ENCODE measurements around the gene NARS2. TPM values are rescaled to one million over a fixed set of nuclear protein-coding genes. Genes with fewer than 3 reads are reported as not detected.

The NARS2 gene
- total and polyA plus RNA-seq, 10 of the 15 experiments (the other 5 are each of a cell fraction or from before 2014, with no cell fraction given), result 22.2 to 45.3 (median 36.3) TPM

GRCh38 chr11:78587446-78587845 is 12.8 kb upstream of the NARS2 start (continued):
- TF ChIP-seq NR2C2 (IDR thresholded peaks at IDR 0.05; ENCODE audit: borderline replicate concordance, control insufficient read depth, insufficient read length, low read depth), result no peak
- no peak for TF ChIP-seq GATAD2B (conservative IDR thresholded peaks at IDR 0.05; ENCODE audit: low read depth)

DNA sequence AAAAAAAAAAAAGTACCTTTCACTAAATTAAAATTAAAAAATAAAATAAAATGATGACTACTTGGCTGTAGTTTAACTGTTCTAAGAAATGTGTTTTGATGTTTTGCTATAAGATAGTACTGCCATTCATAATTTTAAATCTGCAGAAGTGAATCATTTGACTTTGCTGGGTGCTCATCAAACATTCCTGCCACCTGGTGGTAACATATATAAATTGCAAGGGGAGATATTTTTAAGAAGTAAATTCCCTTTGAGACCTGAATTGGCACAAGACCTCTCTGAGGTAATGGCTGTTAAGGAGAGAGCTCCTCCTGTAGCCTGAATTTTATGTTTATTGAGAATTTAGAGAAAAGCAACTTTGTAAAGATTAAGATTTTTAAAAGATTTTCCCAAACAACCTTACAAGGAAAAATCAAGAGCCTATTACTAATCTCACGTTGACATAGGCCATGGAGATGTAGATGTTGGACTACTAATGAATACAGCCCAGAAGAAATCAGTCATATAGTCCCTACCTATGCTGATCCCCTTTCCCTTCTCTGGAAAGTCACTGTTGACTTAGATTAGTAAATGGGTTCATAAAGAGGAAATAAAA is 11.9 kb upstream of the NARS2 start:
- no TSS peak for BruUV-seq (replicated peaks)
- intact Hi-C loops (cut with micrococcal nuclease; ENCODE audit: unreplicated experiment), result no loop called here
- in situ Hi-C loops (cut with MboI), result no loop called here
- Histone ChIP-seq H3K79me2 (ENCODE audit: control insufficient read depth, insufficient read depth, low read length) (no peaks in the 10 kb centered on the region), H3K27ac (ENCODE audit: control insufficient read depth, insufficient read depth) (no peak overlapping the region), H3K4me2 (ENCODE audit: control insufficient read depth, insufficient read depth) (no peak overlapping the region), H3K4me3 (no peak overlapping the region), H3K36me3 (ENCODE audit: control insufficient read depth in 2 of 2, insufficient read depth in 2 of 2, low read length in 1 of 2) (no peaks in the 10 kb centered on the region), H4K20me1 (ENCODE audit: control insufficient read depth, insufficient read depth) (no peaks in the 10 kb centered on the region), H3K9me3 (replicated peaks; ENCODE audit: control insufficient read depth, insufficient read depth, low read length) (peaks cover 3% of the 10 kb centered on the region; the same call in 2 of the 3 replicates), H2AFZ (ENCODE audit: control insufficient read depth, low read depth, low read length) (no peak overlapping the region), H3K27me3 (replicated peaks in 1 of 2; ENCODE audit: control insufficient read depth in 2 of 2, insufficient read depth in 2 of 2, low read length in 1 of 2) (no peaks in the 10 kb centered on the region; a peak in 1 of 4 replicates), H3K4me1 (ENCODE audit: control insufficient read depth, insufficient read depth, low read length) (no peaks in the 10 kb centered on the region), H3K9ac (ENCODE audit: control insufficient read depth, insufficient read depth, low read length) (no peak overlapping the region)
- POLR2A ChIA-PET, result interaction anchor here (1.3 kb wide), 1 partner anchor 10 kb away, joined by 3 read pairs; no protein-coding TSS in a partner anchor
- no peak for FAIRE-seq
- SMC1A ChIA-PET (ENCODE audit: uncharacterized antibody, unreplicated experiment), result interaction anchor here (1.0 to 1.4 kb wide), 4 partner anchors 11 to 358 kb away, joined by 3 to 5 read pairs (median 4); no protein-coding TSS in a partner anchor
- TF ChIP-seq RAD21 (IDR thresholded peaks at IDR 0.05; ENCODE audit: insufficient read depth, low read depth, low read length) (peak; percentile 51), E2F4 (IDR thresholded peaks at IDR 0.05; ENCODE audit: low read depth, low read length) (no peak), MYB (IDR thresholded peaks at IDR 0.05; ENCODE audit: borderline replicate concordance, low read depth, low read length) (no peak), PML (IDR thresholded peaks at IDR 0.05; ENCODE audit: low read length) (no peak), NR2F1 (conservative IDR thresholded peaks at IDR 0.05) (no peak), SMAD5 (IDR thresholded peaks at IDR 0.05; ENCODE audit: low read depth) (no peak), SMC3 (IDR thresholded peaks at IDR 0.05; ENCODE audit: borderline replicate concordance, low read length) (peak; percentile 38; the same call in 1 of the 2 replicates), CTCF (IDR thresholded peaks at IDR 0.05 in 2 of 3, conservative IDR thresholded peaks at IDR 0.05 in 1 of 3; ENCODE audit: control insufficient read depth in 2 of 3, extremely low read depth in 1 of 3, insufficient read depth in 1 of 3, low read depth in 3 of 3, low read length in 3 of 3) (peak; percentile 36 to 58 (median 42); a peak in 5 of 6 replicates), RAD51 (IDR thresholded peaks at IDR 0.05) (no peak)
- TF ChIP-seq, protein P1, sequence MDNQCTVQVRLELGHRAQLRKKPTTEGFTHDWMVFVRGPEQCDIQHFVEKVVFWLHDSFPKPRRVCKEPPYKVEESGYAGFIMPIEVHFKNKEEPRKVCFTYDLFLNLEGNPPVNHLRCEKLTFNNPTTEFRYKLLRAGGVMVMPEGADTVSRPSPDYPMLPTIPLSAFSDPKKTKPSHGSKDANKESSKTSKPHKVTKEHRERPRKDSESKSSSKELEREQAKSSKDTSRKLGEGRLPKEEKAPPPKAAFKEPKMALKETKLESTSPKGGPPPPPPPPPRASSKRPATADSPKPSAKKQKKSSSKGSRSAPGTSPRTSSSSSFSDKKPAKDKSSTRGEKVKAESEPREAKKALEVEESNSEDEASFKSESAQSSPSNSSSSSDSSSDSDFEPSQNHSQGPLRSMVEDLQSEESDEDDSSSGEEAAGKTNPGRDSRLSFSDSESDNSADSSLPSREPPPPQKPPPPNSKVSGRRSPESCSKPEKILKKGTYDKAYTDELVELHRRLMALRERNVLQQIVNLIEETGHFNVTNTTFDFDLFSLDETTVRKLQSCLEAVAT (IDR thresholded peaks at IDR 0.05), result no peak
- CTCF ChIA-PET, result interaction anchor here (0.6 to 2.9 kb wide), 8 partner anchors 9 to 522 kb away, joined by 3 to 23 read pairs (median 4); no protein-coding TSS in a partner anchor
- RAD21 ChIA-PET (ENCODE audit: unreplicated experiment), result interaction anchor here (1.1 to 1.2 kb wide), 2 partner anchors 20 to 359 kb away, joined by 3 read pairs; no protein-coding TSS in a partner anchor
- 90% methylated on average over 1 of the region's 1 CpG for WGBS (ENCODE audit: insufficient coverage, insufficient replicate concordance, low lambda C conversion rate, missing lambda C conversion rate)
- ATAC-seq, result no peak
- no peak for DNase-seq (ENCODE audit: low read depth, low spot score)
